Activated CD4-positive, alpha-beta T cell treated with anti-CD3 and anti-CD28 coated beads for 4 hours (primary cell): ENCODE results near the gene CXCL14.

ENCODE experiments used
- DNase-seq, 2 donors: peaks; one replicate each; pipeline ENCODE4 v3.0.0-alpha.2; 2020

CXCL14 gene

GRCh38 chr5:135578685-135579341 is at the start of gene CXCL14:
TSS of gene CXCL14 (minus strand) at chr5:135578991. CDS start at chr5:135578778, 213 bp downstream.
- DNase-seq: no peak

- DNase-seq: no peak
These were observed 47.8 kb upstream of the CXCL14 start for GRCh38 chr5:135626636-135627035.

GRCh38 chr5:135625961-135626360 is 47.2 kb upstream of the CXCL14 start:
- DNase-seq: no peak

- no peak for DNase-seq
These were observed 46.7 kb upstream of the CXCL14 start for GRCh38 chr5:135625486-135625885.

GRCh38 chr5:135625061-135625460 is 46.3 kb upstream of the CXCL14 start:
- DNase-seq: no peak

- DNase-seq: no peak
These were observed 44.5 kb upstream of the CXCL14 start for GRCh38 chr5:135623186-135623715.

- DNase-seq: no peak
These were observed 36.9 kb upstream of the CXCL14 start for GRCh38 chr5:135615581-135616260.

GRCh38 chr5:135615171-135615570 is 36.4 kb upstream of the CXCL14 start:
- no peak for DNase-seq

GRCh38 chr5:135609981-135610380 is 31.2 kb upstream of the CXCL14 start:
- no peak for DNase-seq

- DNase-seq: no peak
These were observed 30.1 kb upstream of the CXCL14 start for GRCh38 chr5:135608761-135609443.

- no peak for DNase-seq
These were observed 29.6 kb upstream of the CXCL14 start for GRCh38 chr5:135608361-135608760.

GRCh38 chr5:135606431-135606830 is 27.6 kb upstream of the CXCL14 start:
- no peak for DNase-seq

- no peak for DNase-seq
These were observed 26.4 kb upstream of the CXCL14 start for GRCh38 chr5:135605221-135605620.

GRCh38 chr5:135604056-135604455 is 25.3 kb upstream of the CXCL14 start:
- DNase-seq: no peak

GRCh38 chr5:135602882-135603721 is 24.3 kb upstream of the CXCL14 start:
- DNase-seq: no peak

GRCh38 chr5:135601466-135601865 is 22.7 kb upstream of the CXCL14 start:
- no peak for DNase-seq

- no peak for DNase-seq
These were observed 22.2 kb upstream of the CXCL14 start for GRCh38 chr5:135600971-135601381.

GRCh38 chr5:135600152-135600570 is 21.4 kb upstream of the CXCL14 start:
- no peak for DNase-seq

GRCh38 chr5:135599421-135600151 is 20.8 kb upstream of the CXCL14 start:
- DNase-seq: no peak

GRCh38 chr5:135598691-135599395 is 20.1 kb upstream of the CXCL14 start:
- no peak for DNase-seq

GRCh38 chr5:135596788-135597187 is 18.0 kb upstream of the CXCL14 start:
- DNase-seq: no peak
